ENCODE results near the gene PCSK6.

- TF ChIP-seq CEBPB (IDR thresholded peaks at IDR 0.05) (no peak), TEAD4 (IDR thresholded peaks at IDR 0.05) (no peak)
Observed at GRCh38 chr15:101266034-101266433, 223.5 kb downstream of the PCSK6 start.

Data from Ishikawa (cell line).